HG03457 (cell line): ENCODE data around the gene IL19.
A peak's percentile ranks its signal among the peaks of the same experiment; 100 is the strongest.
"Not testable (repeated sequence)": the region's sequence is repeated elsewhere in the genome, so short reads cannot be mapped to it uniquely, and the experiment has no call there.

Experiments
- ATAC-seq: cut with Tn5 transposase; IDR thresholded peaks from one replicate; pipeline ENCODE4 v1.9.1; 2021; ENCODE audit warnings: moderate number of reproducible peaks; ENCODE audit not compliant: unreplicated experiment

Gene IL19

GRCh38 chr1:206739411-206740076, 31.0 kb upstream of the IL19 start:
- peak; percentile 70 for ATAC-seq

GRCh38 chr1:206741142-206741701, 29.4 kb upstream of the IL19 start:
- ATAC-seq = no peak

- no peak for ATAC-seq
These were observed 27.7 kb upstream of the IL19 start for GRCh38 chr1:206742719-206743383.

GRCh38 chr1:206744683-206745082, 25.9 kb upstream of the IL19 start:
- ATAC-seq = no peak

GRCh38 chr1:206745301-206745700, 25.3 kb upstream of the IL19 start:
- no peak for ATAC-seq

GRCh38 chr1:206748348-206749030, 22.1 kb upstream of the IL19 start:
- no peak for ATAC-seq

- no peak for ATAC-seq
These were observed 18.7 kb upstream of the IL19 start for GRCh38 chr1:206751891-206752290.

- ATAC-seq = no peak
These were observed 18.1 kb upstream of the IL19 start for GRCh38 chr1:206752481-206752880.

GRCh38 chr1:206753141-206753540, 17.4 kb upstream of the IL19 start:
- no peak for ATAC-seq

GRCh38 chr1:206754011-206754410, 16.6 kb upstream of the IL19 start:
- ATAC-seq = no peak

- ATAC-seq = no peak
These were observed 12.9 kb upstream of the IL19 start for GRCh38 chr1:206757524-206758266.

GRCh38 chr1:206760590-206760989, 10.0 kb upstream of the IL19 start:
- no peak for ATAC-seq

- no peak for ATAC-seq
These were observed 9.3 kb upstream of the IL19 start for GRCh38 chr1:206761159-206761768.

GRCh38 chr1:206762741-206763364, 7.7 kb upstream of the IL19 start:
- not testable (repeated sequence) for ATAC-seq

GRCh38 chr1:206765771-206766170, 4.8 kb upstream of the IL19 start:
- not testable (repeated sequence) for ATAC-seq

GRCh38 chr1:206766251-206766856, 4.2 kb upstream of the IL19 start:
- peak; percentile 46 for ATAC-seq

GRCh38 chr1:206768472-206769303, 1.9 kb upstream of the IL19 start:
- ATAC-seq = no peak

GRCh38 chr1:206769304-206769731, 1.3 kb upstream of the IL19 start:
- peak; percentile 47 for ATAC-seq

- ATAC-seq = no peak
These were observed 742 bp downstream of the IL19 start for GRCh38 chr1:206771338-206771692.
